Mesenchymal stem cell (in vitro differentiated cells and primary cell): ENCODE data around the gene CLN5.
A peak's percentile ranks its signal among the peaks of the same experiment; 100 is the strongest.
"Not testable (repeated sequence)": the region's sequence is repeated elsewhere in the genome, so short reads cannot be mapped to it uniquely, and the experiment has no call there.

Experiments used
- DNase-seq: peaks from one replicate; pipeline ENCODE4 v3.0.0-alpha.2; 2013
- H2AFZ ChIP-seq: one replicate; pipeline ENCODE4 v1.6.1; 2013; ENCODE audit warnings: low read depth, mild to moderate bottlenecking, control low read depth, inconsistent platforms, low read length, moderate library complexity
- H2AK5ac ChIP-seq: 2 replicates; pipeline ENCODE4 v1.6.1; 2013; ENCODE audit warnings: low read length, moderate library complexity, mild to moderate bottlenecking, inconsistent platforms; ENCODE audit not compliant: severe bottlenecking
- H2BK120ac ChIP-seq: one replicate; pipeline ENCODE4 v1.6.1; 2013; ENCODE audit warnings: low read depth, mild to moderate bottlenecking, inconsistent platforms, low read length, moderate library complexity
- H2BK12ac ChIP-seq, 2 experiments: one replicate each; pipeline ENCODE4 v1.6.1; 2013; ENCODE audit warnings: inconsistent platforms in 2 of 2, low read length in 2 of 2, mild to moderate bottlenecking in 2 of 2, moderate library complexity in 2 of 2, control low read depth in 1 of 2
- H2BK15ac ChIP-seq: one replicate; pipeline ENCODE4 v1.6.1; 2013; ENCODE audit warnings: mild to moderate bottlenecking, low read depth, inconsistent platforms; ENCODE audit not compliant: poor library complexity, severe bottlenecking
- H2BK5ac ChIP-seq: 2 replicates; pipeline ENCODE4 v1.6.1; 2013; ENCODE audit warnings: low read depth, mild to moderate bottlenecking, low read length, control low read depth, inconsistent platforms; ENCODE audit not compliant: poor library complexity, severe bottlenecking
- H3K14ac ChIP-seq, 2 experiments: one replicate each; pipeline ENCODE4 v1.6.1; 2013; ENCODE audit warnings: inconsistent platforms in 2 of 2, low read length in 2 of 2, control low read depth in 1 of 2, mild to moderate bottlenecking in 1 of 2, moderate library complexity in 1 of 2
- H3K18ac ChIP-seq, 2 experiments: one replicate each; pipeline ENCODE4 v1.6.1; 2013; ENCODE audit warnings: inconsistent platforms in 2 of 2, low read length in 2 of 2, control low read depth in 1 of 2, low read depth in 1 of 2, mild to moderate bottlenecking in 1 of 2
- H3K23ac ChIP-seq, 2 experiments: one replicate each; pipeline ENCODE4 v1.6.1; 2013; ENCODE audit warnings: inconsistent platforms in 2 of 2, low read length in 2 of 2, mild to moderate bottlenecking in 2 of 2, moderate library complexity in 2 of 2, control low read depth in 1 of 2
- H3K27ac ChIP-seq: 2 replicates; pipeline ENCODE4 v1.5.1; 2013; ENCODE audit warnings: mild to moderate bottlenecking, moderate library complexity, low read length, control low read depth, inconsistent platforms; ENCODE audit not compliant: poor library complexity, severe bottlenecking
- H3K27me3 ChIP-seq, 2 experiments: 2 replicates each; pipeline versions ENCODE4 v1.6.1 to v1.7.0; 2013; ENCODE audit warnings: low read length in 2 of 2, mild to moderate bottlenecking in 2 of 2, moderate library complexity in 2 of 2, control low read depth in 1 of 2, inconsistent platforms in 1 of 2; ENCODE audit not compliant: control insufficient read depth in 1 of 2, insufficient read depth in 1 of 2
- H3K36me3 ChIP-seq, 2 experiments: 2 replicates each; pipeline versions ENCODE4 v1.6.1 to v1.7.0; 2013; ENCODE audit warnings: low read length in 2 of 2, control low read depth in 1 of 2, inconsistent platforms in 1 of 2, low read depth in 1 of 2, mild to moderate bottlenecking in 1 of 2; ENCODE audit not compliant: insufficient read depth in 2 of 2, control insufficient read depth in 1 of 2
- H3K4ac ChIP-seq, 2 experiments: one replicate each; pipeline ENCODE4 v1.6.1; 2013; ENCODE audit warnings: inconsistent platforms in 2 of 2, low read length in 2 of 2, mild to moderate bottlenecking in 2 of 2, moderate library complexity in 2 of 2, control low read depth in 1 of 2, low read depth in 1 of 2
- H3K4me1 ChIP-seq: 2 replicates; pipeline ENCODE4 v1.6.1; 2013; ENCODE audit warnings: low read depth, low read length, control low read depth; ENCODE audit not compliant: control insufficient read depth, insufficient read depth
- H3K4me2 ChIP-seq: 2 replicates; pipeline ENCODE4 v1.6.1; 2013; ENCODE audit warnings: low read length, mild to moderate bottlenecking, inconsistent platforms; ENCODE audit not compliant: poor library complexity, severe bottlenecking
- H3K4me3 ChIP-seq, 2 experiments: 2 replicates each; pipeline versions ENCODE4 v1.5.1 to v1.7.0; 2013; ENCODE audit warnings: low read length in 2 of 2, mild to moderate bottlenecking in 2 of 2, control low read depth in 1 of 2, low read depth in 1 of 2; ENCODE audit not compliant: insufficient read depth in 1 of 2
- H3K79me1 ChIP-seq: replicated peaks from 2 replicates; pipeline ENCODE4 v1.6.1; 2013; ENCODE audit warnings: mild to moderate bottlenecking, control low read depth, low read length, inconsistent platforms; ENCODE audit not compliant: poor library complexity, severe bottlenecking
- H3K9ac ChIP-seq: 2 replicates; pipeline ENCODE4 v1.7.0; 2013; ENCODE audit warnings: mild to moderate bottlenecking, low read length, moderate library complexity
- H3K9me3 ChIP-seq: 2 replicates; pipeline ENCODE4 v1.7.0; 2013; ENCODE audit warnings: mild to moderate bottlenecking, low read length; ENCODE audit not compliant: control insufficient read depth
- H4K8ac ChIP-seq: one replicate; pipeline ENCODE4 v1.6.1; 2013; ENCODE audit warnings: inconsistent platforms, mild to moderate bottlenecking, low read length, moderate library complexity
- H4K91ac ChIP-seq: one replicate; pipeline ENCODE4 v1.6.1; 2013; ENCODE audit warnings: mild to moderate bottlenecking, low read length, inconsistent platforms
- WGBS: methylation state at CpG from one replicate; pipeline ENCODE4 v1.1.7; 2013; ENCODE audit warnings: mixed read lengths; 5-methylcytosine and 5-hydroxymethylcytosine counted together

Gene CLN5

GRCh38 chr13:77001540-77001939, 9.7 kb downstream of the CLN5 start:
- no peak overlapping the region for H2AFZ ChIP-seq
- no peak overlapping the region for H3K14ac ChIP-seq
- DNase-seq: no peak
- no peak overlapping the region for H2BK15ac ChIP-seq
- no peaks in the 10 kb centered on the region for H3K4me1 ChIP-seq
- H3K79me1 ChIP-seq: peaks cover 17% of the 10 kb centered on the region
- H2AK5ac ChIP-seq: no peak overlapping the region
- no peak overlapping the region for H2BK120ac ChIP-seq
- H4K91ac ChIP-seq: no peak overlapping the region
- H3K4me3 ChIP-seq: no peak overlapping the region
- no peak overlapping the region for H2BK5ac ChIP-seq
- H3K4ac ChIP-seq: no peak overlapping the region
- H3K23ac ChIP-seq: no peak overlapping the region
- no peak overlapping the region for H3K18ac ChIP-seq
- H3K36me3 ChIP-seq: peaks cover 6 to 60% of the 10 kb centered on the region in 2 experiments
- no peak overlapping the region for H4K8ac ChIP-seq
- 77% methylated on average over 4 of the region's 4 CpGs for WGBS
- H3K9me3 ChIP-seq: no peaks in the 10 kb centered on the region
- peak overlapping the region; percentile 46 for H3K9ac ChIP-seq
- no peak overlapping the region for H3K27ac ChIP-seq
- H2BK12ac ChIP-seq: no peak overlapping the region
- H3K27me3 ChIP-seq: no peaks in the 10 kb centered on the region
- no peak overlapping the region for H3K4me2 ChIP-seq

GRCh38 chr13:77001963-77002587, 10.2 kb downstream of the CLN5 start:
- Histone ChIP-seq H2BK5ac (no peak overlapping the region), H3K27ac (no peak overlapping the region), H3K14ac (no peak overlapping the region), H3K9ac (peak overlapping the region; percentile 46), H4K8ac (no peak overlapping the region), H2AFZ (no peak overlapping the region), H2BK120ac (no peak overlapping the region), H3K27me3 (no peaks in the 10 kb centered on the region), H3K9me3 (no peaks in the 10 kb centered on the region), H3K4me3 (no peak overlapping the region), H3K4ac (no peak overlapping the region), H2AK5ac (no peak overlapping the region), H3K79me1 (peaks cover 14% of the 10 kb centered on the region), H3K18ac (no peak overlapping the region), H3K36me3 (peaks cover 6 to 64% of the 10 kb centered on the region in 2 experiments), H3K4me1 (no peaks in the 10 kb centered on the region), H3K23ac (no peak overlapping the region), H2BK15ac (no peak overlapping the region), H3K4me2 (no peak overlapping the region), H4K91ac (no peak overlapping the region), H2BK12ac (no peak overlapping the region)
- DNase-seq: no peak
- 62% methylated on average over 2 of the region's 4 CpGs for WGBS

GRCh38 chr13:77002590-77003190, 10.8 kb downstream of the CLN5 start:
- Histone ChIP-seq H3K4ac (no peak overlapping the region), H3K9me3 (no peaks in the 10 kb centered on the region), H4K91ac (no peak overlapping the region), H3K4me2 (no peak overlapping the region), H2BK15ac (no peak overlapping the region), H3K79me1 (peaks cover 14% of the 10 kb centered on the region), H3K18ac (no peak overlapping the region), H3K4me3 (no peak overlapping the region), H2BK12ac (no peak overlapping the region), H3K14ac (no peak overlapping the region), H2AK5ac (no peak overlapping the region), H2AFZ (no peak overlapping the region), H3K4me1 (no peaks in the 10 kb centered on the region), H2BK5ac (no peak overlapping the region), H3K23ac (no peak overlapping the region), H3K36me3 (peaks cover 6 to 68% of the 10 kb centered on the region in 2 experiments), H3K9ac (peak overlapping the region; percentile 46), H3K27me3 (no peaks in the 10 kb centered on the region), H3K27ac (no peak overlapping the region), H4K8ac (no peak overlapping the region), H2BK120ac (no peak overlapping the region)
- 81% methylated on average over 7 of the region's 7 CpGs for WGBS
- peak; percentile 55 for DNase-seq

- not testable (repeated sequence) for H2BK15ac ChIP-seq, H2BK12ac ChIP-seq, H2BK120ac ChIP-seq, H4K91ac ChIP-seq, H3K14ac ChIP-seq, H3K27ac ChIP-seq, H2AK5ac ChIP-seq, H4K8ac ChIP-seq, H2AFZ ChIP-seq, H3K4ac ChIP-seq, DNase-seq, H3K79me1 ChIP-seq, H3K4me3 ChIP-seq, H3K9me3 ChIP-seq, H3K27me3 ChIP-seq, H2BK5ac ChIP-seq, H3K9ac ChIP-seq, H3K4me2 ChIP-seq, H3K23ac ChIP-seq, H3K18ac ChIP-seq, H3K4me1 ChIP-seq
- 96% methylated on average over 4 of the region's 4 CpGs for WGBS
- peaks cover 26 to 82% of the 10 kb centered on the region in 2 experiments for H3K36me3 ChIP-seq
Observed at GRCh38 chr13:77008337-77008736, 16.5 kb downstream of the CLN5 start.
